GM18526 (cell line): ENCODE data around the gene BPTF.

Source experiments
- POLR2A ChIP-seq: IDR thresholded peaks from 3 replicates; pipeline ENCODE4 v1.6.1; 2011; ENCODE audit not compliant: insufficient read length; ENCODE audit errors: extremely low read depth

BPTF gene

DNA sequence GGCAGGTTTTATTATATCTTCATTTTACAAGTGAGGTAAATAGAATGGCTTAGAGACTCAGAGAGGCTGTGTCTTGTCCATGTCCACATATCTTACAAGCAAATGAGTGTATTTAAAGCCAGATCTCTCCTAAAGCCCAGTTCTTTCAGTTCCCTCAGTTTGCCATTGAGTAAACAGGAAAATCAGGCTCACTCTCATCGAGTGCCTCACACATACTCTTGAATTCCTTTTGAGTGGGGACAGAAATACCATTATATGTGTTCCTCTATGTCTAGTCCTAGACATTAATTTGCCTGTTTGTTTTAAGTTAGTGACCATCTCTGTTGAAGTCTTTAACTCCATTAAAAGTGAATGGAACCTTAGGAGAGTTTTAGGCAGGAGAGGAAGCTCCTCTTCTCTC, 40.1 kb downstream of the BPTF start:
- no peak for TF ChIP-seq POLR2A

DNA sequence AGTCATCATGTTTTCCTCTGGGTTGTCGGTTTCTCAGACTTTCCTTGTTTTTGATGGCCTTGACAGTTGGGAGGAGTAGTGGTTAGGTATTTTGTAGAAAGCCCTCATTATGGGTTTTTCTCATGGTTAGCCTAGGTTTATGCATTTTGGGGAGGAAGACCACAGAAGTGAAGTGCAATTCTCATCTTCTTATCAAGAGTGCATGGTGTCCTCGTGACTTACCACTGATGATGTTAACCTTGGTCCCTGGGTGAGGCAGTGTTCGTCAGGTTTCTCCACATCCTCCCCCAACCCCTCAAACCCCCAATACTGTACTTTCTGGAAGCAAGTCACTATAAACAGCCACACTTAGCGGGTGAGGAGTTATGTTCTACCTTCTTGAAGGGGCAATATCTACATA, 42.3 kb downstream of the BPTF start:
- no peak for TF ChIP-seq POLR2A

DNA sequence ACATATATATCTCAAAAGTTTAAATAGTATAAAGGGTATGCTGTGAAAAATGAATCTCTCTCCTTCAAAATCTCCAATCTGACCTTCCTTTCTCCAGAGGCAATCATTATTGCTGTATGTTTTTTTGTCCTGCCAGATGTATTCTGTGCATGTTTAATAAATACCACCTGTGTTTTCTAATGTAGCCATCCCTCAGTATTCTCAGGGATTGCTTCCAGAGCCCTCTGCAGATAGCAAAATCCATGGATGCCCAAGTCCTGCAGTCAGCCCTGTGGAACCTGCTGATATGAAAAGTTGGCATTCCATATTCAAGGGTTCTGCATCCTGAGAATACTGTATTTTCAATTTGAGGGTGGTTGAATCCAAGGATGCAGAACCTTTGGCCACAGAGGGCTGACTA, 42.9 kb downstream of the BPTF start:
- TF ChIP-seq POLR2A: no peak

DNA sequence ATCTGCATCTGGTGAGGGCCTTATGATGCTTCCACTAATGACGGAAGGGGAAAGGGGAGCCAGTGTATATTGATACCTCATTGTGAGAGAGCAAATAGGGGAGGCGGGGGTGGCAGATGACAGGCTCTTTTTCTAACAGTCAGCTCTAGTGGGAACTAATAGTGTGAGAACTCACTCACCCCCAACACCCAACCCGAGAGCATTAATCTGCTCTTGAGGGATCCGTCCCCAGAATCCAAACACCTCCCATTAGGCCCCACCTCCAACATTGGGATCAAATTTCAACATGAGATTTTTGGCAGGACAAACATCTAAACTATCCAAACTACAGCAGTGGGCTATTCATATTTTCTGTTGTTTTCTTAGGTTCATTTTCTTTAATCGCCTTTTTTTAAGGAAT, 54.4 kb downstream of the BPTF start:
- TF ChIP-seq POLR2A: no peak

GRCh38 chr17:67881083-67881482, 55.8 kb downstream of the BPTF start:
- TF ChIP-seq POLR2A: no peak

DNA sequence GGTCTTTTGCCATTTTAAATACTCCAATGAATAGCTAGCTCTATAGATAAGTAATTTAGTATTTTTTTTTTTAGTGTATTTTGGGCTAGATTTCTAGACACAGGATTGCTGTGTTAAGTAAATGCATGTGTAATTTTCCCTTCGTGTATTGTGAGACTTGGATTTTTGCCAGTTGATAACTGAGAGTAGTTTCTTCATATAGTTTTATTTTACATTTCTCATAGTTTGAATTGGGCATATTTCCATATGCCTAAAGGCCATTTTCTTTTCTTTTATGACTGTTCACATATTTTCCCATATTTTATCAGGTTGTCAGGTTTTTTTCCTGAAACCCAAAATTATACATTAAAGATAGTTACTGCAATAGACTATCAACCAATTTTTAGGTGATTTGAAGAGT, 59.4 kb downstream of the BPTF start:
- no peak for TF ChIP-seq POLR2A

DNA sequence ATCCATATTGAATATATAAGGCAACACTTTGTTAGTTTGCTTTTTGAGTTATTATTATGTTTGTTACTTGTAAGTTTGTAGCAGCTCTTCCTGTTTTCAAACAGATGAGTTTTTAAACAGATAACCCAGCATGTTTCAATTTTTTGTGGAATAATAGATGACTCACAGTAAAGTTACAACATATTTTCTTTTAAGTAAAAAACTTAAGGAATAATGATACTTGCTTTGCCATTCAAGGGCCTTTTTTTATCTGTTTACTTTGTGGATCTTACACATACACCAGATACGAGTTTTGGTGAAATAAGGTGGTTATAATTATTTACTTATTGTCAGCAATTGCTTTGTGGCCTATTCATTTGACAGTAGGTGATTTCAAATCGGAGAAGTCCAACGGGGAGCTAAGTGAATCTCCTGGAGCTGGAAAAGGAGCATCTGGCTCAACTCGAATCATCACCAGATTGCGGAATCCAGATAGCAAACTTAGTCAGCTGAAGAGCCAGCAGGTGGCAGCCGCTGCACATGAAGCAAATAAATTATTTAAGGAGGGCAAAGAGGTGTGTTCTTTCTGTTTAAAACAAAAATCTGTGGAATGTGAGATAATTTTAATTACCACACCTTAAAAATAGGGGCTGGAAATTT, 66.3 kb downstream of the BPTF start:
- no peak for TF ChIP-seq POLR2A

- no peak for TF ChIP-seq POLR2A
Observed at GRCh38 chr17:67902511-67903231, 77.4 kb downstream of the BPTF start.

DNA sequence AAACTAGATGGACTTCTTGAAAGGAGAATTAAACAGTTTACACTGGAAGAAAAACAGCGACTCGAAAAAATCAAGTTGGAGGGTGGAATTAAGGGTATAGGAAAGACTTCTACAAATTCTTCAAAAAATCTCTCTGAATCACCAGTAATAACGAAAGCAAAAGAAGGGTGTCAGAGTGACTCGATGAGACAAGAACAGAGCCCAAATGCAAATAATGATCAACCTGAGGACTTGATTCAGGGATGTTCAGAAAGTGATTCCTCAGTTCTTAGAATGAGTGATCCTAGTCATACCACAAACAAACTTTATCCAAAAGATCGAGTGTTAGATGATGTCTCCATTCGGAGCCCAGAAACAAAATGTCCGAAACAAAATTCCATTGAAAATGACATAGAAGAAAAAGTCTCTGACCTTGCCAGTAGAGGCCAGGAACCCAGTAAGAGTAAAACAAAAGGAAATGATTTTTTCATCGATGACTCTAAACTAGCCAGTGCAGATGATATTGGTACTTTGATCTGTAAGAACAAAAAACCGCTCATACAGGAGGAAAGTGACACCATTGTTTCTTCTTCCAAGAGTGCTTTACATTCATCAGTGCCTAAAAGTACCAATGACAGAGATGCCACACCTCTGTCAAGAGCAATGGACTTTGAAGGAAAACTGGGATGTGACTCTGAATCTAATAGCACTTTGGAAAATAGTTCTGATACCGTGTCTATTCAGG, 85.9 kb downstream of the BPTF start:
- TF ChIP-seq POLR2A: no peak

GRCh38 chr17:67912088-67912487, 86.8 kb downstream of the BPTF start:
- TF ChIP-seq POLR2A: no peak

DNA sequence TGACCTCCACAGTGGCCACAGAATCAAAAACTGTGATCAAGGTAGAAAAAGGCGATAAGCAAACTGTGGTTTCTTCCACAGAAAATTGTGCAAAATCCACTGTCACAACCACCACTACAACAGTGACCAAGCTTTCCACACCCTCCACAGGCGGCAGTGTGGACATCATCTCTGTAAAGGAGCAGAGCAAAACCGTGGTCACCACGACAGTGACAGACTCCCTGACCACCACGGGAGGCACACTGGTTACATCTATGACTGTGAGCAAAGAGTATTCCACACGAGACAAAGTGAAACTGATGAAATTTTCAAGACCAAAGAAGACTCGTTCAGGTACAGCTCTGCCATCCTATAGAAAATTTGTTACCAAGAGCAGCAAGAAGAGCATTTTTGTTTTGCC, 87.4 kb downstream of the BPTF start:
- TF ChIP-seq POLR2A: no peak

DNA sequence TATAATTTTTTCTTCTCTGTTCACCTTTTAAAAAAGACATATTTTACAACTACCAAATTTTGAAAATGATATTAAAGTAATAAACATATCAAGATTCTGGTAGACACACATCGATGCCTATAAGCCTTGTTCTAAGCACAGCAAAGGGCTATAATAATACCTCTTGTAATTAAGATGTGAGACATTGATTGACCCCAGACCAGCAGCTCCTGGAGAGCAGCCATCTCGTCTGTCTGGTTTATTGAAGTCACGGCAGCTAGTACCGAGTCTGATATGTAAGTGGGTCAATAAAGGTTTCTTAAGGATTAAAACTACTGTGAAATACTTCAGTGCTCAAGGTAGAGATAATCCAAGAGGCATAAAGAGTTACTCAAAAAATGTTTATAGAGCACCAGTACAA, 94.9 kb downstream of the BPTF start:
- TF ChIP-seq POLR2A: no peak

DNA sequence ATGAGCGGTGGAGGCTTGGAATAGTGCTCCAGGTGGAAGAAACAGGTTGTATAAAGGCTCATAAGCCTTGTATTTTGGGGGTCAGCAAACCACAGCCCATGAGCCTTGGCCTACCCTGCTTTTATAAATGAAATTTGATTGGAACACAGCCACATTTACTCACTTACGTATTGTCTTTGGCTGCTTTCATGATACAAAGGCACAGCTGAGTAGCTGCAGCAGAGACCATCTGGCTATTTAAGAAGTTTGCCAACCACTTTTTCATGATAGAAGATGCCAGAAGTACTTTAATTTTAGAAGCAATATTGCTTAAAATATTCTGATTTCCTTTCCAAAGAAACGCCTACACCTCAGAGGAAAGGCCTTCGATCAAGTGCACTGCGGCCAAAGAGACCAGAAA, 97.2 kb downstream of the BPTF start:
- TF ChIP-seq POLR2A: no peak

GRCh38 chr17:67931227-67931626, 105.9 kb downstream of the BPTF start:
- no peak for TF ChIP-seq POLR2A

- TF ChIP-seq POLR2A: no peak
Observed at GRCh38 chr17:67942810-67943209, 117.5 kb downstream of the BPTF start.

DNA sequence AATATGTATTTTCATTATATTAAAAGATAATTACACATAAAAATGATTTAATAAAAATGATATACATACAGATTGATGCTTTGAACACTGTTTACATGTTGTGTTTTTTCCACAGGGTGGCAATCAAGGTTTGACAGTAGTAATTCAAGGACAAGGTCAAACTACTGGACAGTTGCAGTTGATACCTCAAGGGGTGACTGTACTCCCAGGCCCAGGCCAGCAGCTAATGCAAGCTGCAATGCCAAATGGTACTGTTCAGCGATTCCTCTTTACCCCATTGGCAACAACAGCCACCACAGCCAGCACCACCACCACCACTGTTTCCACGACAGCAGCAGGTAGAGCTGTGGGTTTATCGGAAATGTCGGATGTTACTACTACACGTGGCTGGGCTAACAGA, 118.7 kb downstream of the BPTF start:
- no peak for TF ChIP-seq POLR2A
